K562 (cell line): ENCODE results near the gene CLEC3B. TPM values are rescaled to one million over a fixed set of nuclear protein-coding genes. Genes with fewer than 3 reads are reported as not detected.

ENCODE experiments used
- BDP1 ChIP-seq: IDR thresholded peaks from 3 replicates; pipeline ENCODE4 v1.6.1; 2011; ENCODE audit not compliant: insufficient read length, insufficient read depth
- MBD1 ChIP-seq: fragments of 250-450 bp; sonication (Bioruptor Pico); IDR thresholded peaks from 2 replicates; pipeline ENCODE4 v1.8.0; 2022; ENCODE audit warnings: inconsistent platforms
- NBN ChIP-seq: fragments of 450-650 bp; IDR thresholded peaks from 2 replicates; pipeline ENCODE4 v1.6.1; 2016; ENCODE audit warnings: low read depth, mild to moderate bottlenecking
- NFIC ChIP-seq: fragments of 450-650 bp; IDR thresholded peaks from 2 replicates; pipeline ENCODE4 v1.6.1; 2017; ENCODE audit warnings: mild to moderate bottlenecking, inconsistent platforms
- NRF1 ChIP-seq, 2 experiments: fragments of 450-650 bp; IDR thresholded peaks in 1 of 2; conservative IDR thresholded peaks in 1 of 2; 2 replicates each; pipeline ENCODE4 v1.6.1; 2014; ENCODE audit warnings: mild to moderate bottlenecking in 2 of 2
- SNRNP70 ChIP-seq: fragments of 200-400 bp; formaldehyde crosslinking; optimal IDR thresholded peaks from 2 replicates; pipeline ENCODE3; 2017; ENCODE audit warnings: low read depth, low read length
- SRSF3 ChIP-seq: fragments of 200-400 bp; formaldehyde crosslinking; IDR thresholded peaks from 2 replicates; pipeline ENCODE4 v1.6.1; 2016; ENCODE audit warnings: mild to moderate bottlenecking, low read length, moderate library complexity; ENCODE audit not compliant: insufficient read depth
- XRCC5 ChIP-seq: fragments of 200-400 bp; formaldehyde crosslinking; IDR thresholded peaks from 2 replicates; pipeline ENCODE4 v1.6.1; 2017; ENCODE audit warnings: low read depth, mild to moderate bottlenecking, low read length
- ZNF197 ChIP-seq: fragments of 200-800 bp; sonication (Bioruptor generic); IDR thresholded peaks from 2 replicates; pipeline ENCODE4 v1.6.1; 2016; ENCODE audit warnings: low read depth, missing genetic modification characterization, missing compliant biosample characterization
- ZNF239 ChIP-seq: fragments of 250-450 bp; sonication (Bioruptor Pico); IDR thresholded peaks from 2 replicates; pipeline ENCODE4 v1.4.0; 2020; ENCODE audit warnings: mild to moderate bottlenecking
- ZNF592 ChIP-seq: fragments of 450-650 bp; IDR thresholded peaks from 2 replicates; pipeline ENCODE4 v1.6.1; 2017; ENCODE audit warnings: antibody characterized with exemption, mild to moderate bottlenecking
- polyA plus RNA-seq, 8 experiments: library from polyadenylated mRNA; depleted of rRNA in 4 of 8; stranded (reverse) in 5 of 8; unstranded in 3 of 8; fragments of >200 nt; fragmentation: Nextera tagmentation in 2 of 8; fragmentation: Illumina TruSeq in 1 of 8; extraction: Ambion mirVana in 2 of 8; extraction: Trizol in 1 of 8; gene quantifications; 2 replicates each; pipeline versions ENCODE4 v1.2.1 to v1.2.3, GENCODE V29; 2011 to 2014; ENCODE audit warnings: inconsistent platforms in 1 of 8, missing spikeins in 1 of 8
- total RNA-seq, 7 experiments: library from RNA; depleted of rRNA in 6 of 7; stranded (reverse); fragments of >200 nt in 6 of 7; fragmentation: Illumina TruSeq in 2 of 7; extraction: Trizol in 2 of 7; gene quantifications; 2 replicates each; pipeline versions ENCODE4 v1.2.1 to v1.2.3, GENCODE V29; 2011 to 2021; ENCODE audit warnings: low replicate concordance in 1 of 7
- TF ChIP-seq, protein P1 (sequence below): IDR thresholded peaks from 2 replicates; pipeline ENCODE4 v1.6.1; 2014; ENCODE audit warnings: antibody characterized with exemption
- TF ChIP-seq, protein P2 (sequence below), 3 experiments: fragments of 200-800 bp in 1 of 3; sonication (Bioruptor generic) in 1 of 3; sonication (generic) in 1 of 3; formaldehyde crosslinking in 1 of 3; IDR thresholded peaks; 2 replicates each; pipeline versions ENCODE4 v1.6.1 to v1.8.0; 2016 to 2022; ENCODE audit warnings: mild to moderate bottlenecking in 2 of 3, missing compliant biosample characterization in 2 of 3, missing genetic modification characterization in 2 of 3, missing genetic modification reagents in 1 of 3
- TF ChIP-seq, protein P3 (sequence below): fragments of 250-450 bp; sonication (Bioruptor Pico); IDR thresholded peaks from 2 replicates; pipeline ENCODE4 v1.5.0; 2021
- TF ChIP-seq, protein P4 (sequence below), 2 experiments: fragments of 450-650 bp in 1 of 2; sonication (generic) in 1 of 2; formaldehyde crosslinking; conservative IDR thresholded peaks; 2 replicates each; pipeline versions ENCODE4 v1.4.0 to v1.8.1; 2020 to 2022; ENCODE audit warnings: mild to moderate bottlenecking in 1 of 2, missing genetic modification reagents in 1 of 2

The CLEC3B gene
- total and polyA plus RNA-seq, 9 of the 15 experiments (the other 6 are each of a cell fraction or from before 2014, with no cell fraction given), result not detected

DNA sequence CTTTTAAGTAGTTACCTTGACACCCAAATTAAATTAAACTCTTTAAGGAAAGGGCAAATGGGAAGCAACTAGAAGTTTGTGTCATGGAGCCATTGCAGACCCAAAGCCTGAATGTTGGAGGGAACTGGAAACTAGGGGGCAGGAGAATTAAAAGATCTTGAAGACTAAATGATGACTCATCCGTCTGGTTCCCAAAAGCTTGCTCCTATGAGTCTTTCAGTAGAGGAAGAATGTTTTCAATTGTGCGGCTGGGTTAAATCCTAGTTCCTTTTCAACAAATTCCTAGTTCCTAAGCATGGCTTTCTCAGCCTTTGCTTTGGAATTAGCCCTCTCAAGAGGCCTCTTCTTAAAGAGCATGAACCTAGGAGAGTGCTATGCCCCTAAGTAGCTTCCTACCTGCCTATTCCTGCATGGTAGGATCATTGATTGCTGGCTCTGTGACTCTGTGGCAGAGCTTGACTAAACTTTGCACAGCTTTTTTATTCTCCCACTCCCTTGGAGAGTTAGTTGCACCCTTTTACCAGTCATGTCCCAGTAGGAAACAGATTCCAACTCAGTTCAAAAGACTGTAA, 17.7 kb downstream of the CLEC3B start (continued):
- TF ChIP-seq ZNF592 (peak; percentile 97), MBD1 (CRISPR knock-in tag) (no peak), SNRNP70 (no peak), NRF1 (conservative IDR thresholded peaks at IDR 0.05 in 1 of 2, IDR thresholded peaks at IDR 0.05 in 1 of 2) (no peak), NFIC (no peak), ZNF239 (CRISPR knock-in tag) (peak; percentile 34; the same call in 1 of the 2 replicates), SRSF3 (no peak), NBN (0 out of 2 replicates have a peak, but pooled peaks have one; percentile 45), ZNF197 (CRISPR knock-in tag) (no peak), XRCC5 (no peak), BDP1 (no peak)
- TF ChIP-seq, protein P1, sequence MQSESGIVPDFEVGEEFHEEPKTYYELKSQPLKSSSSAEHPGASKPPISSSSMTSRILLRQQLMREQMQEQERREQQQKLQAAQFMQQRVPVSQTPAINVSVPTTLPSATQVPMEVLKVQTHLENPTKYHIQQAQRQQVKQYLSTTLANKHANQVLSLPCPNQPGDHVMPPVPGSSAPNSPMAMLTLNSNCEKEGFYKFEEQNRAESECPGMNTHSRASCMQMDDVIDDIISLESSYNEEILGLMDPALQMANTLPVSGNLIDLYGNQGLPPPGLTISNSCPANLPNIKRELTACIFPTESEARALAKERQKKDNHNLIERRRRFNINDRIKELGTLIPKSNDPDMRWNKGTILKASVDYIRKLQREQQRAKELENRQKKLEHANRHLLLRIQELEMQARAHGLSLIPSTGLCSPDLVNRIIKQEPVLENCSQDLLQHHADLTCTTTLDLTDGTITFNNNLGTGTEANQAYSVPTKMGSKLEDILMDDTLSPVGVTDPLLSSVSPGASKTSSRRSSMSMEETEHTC, result no peak
- TF ChIP-seq, protein P2, sequence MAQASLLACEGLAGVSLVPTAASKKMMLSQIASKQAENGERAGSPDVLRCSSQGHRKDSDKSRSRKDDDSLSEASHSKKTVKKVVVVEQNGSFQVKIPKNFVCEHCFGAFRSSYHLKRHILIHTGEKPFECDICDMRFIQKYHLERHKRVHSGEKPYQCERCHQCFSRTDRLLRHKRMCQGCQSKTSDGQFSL (CRISPR knock-in tag; IDR thresholded peaks at IDR 0.05), result no peak
- TF ChIP-seq, protein P2 (tag; IDR thresholded peaks at IDR 0.05), result no peak
- TF ChIP-seq, protein P3, sequence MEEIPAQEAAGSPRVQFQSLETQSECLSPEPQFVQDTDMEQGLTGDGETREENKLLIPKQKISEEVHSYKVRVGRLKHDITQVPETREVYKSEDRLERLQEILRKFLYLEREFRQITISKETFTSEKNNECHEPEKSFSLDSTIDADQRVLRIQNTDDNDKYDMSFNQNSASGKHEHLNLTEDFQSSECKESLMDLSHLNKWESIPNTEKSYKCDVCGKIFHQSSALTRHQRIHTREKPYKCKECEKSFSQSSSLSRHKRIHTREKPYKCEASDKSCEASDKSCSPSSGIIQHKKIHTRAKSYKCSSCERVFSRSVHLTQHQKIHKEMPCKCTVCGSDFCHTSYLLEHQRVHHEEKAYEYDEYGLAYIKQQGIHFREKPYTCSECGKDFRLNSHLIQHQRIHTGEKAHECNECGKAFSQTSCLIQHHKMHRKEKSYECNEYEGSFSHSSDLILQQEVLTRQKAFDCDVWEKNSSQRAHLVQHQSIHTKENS (CRISPR knock-in tag), result no peak
- TF ChIP-seq, protein P4, sequence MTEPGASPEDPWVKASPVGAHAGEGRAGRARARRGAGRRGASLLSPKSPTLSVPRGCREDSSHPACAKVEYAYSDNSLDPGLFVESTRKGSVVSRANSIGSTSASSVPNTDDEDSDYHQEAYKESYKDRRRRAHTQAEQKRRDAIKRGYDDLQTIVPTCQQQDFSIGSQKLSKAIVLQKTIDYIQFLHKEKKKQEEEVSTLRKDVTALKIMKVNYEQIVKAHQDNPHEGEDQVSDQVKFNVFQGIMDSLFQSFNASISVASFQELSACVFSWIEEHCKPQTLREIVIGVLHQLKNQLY (CRISPR knock-in tag; conservative IDR thresholded peaks at IDR 0.05), result no peak
